ENCODE results near the gene C2CD4C. TPM values are rescaled to one million over a fixed set of nuclear protein-coding genes. Genes with fewer than 3 reads are reported as not detected.

Gene C2CD4C
- total RNA-seq, 4 donors from 2014 or later = 0.81 to 3.1 (median 2.1) TPM

DNA sequence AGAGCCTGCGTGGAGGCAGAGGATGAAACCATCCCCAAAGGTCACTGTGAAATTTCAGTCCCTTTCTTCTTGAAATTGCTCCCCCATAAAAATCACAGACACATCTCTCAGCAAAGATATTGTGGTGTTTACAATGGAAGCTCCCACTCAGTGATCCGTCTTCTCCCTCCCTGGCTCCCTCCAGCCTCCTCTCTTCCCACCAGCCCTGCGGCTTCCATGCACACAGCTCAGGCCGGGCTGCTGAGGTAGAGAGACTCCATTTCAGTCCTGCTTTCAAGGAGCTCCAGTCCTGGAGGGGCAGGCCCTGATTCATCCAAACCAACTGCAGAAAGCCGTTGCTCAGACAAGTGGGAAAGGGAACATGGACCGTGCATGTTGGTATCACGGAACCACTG lies 40.3 kb downstream of the C2CD4C start:
- WGBS, 2 donors = 72 to 84% methylated on average over 7 of the region's 7 CpGs
- TF ChIP-seq POLR2A (IDR thresholded peaks at IDR 0.05) = no peak
- no peak for TF ChIP-seq CTCF (IDR thresholded peaks at IDR 0.05)
- no peak overlapping the region for H3K4me3 ChIP-seq (ENCODE audit: low read depth, poor library complexity, severe bottlenecking)
- peak in 1 of 2 donors; percentile 62 for DNase-seq (ENCODE audit: low spot score in 2 of 2)
- intact Hi-C loops (cut with DNase I; ENCODE audit: low total_unique reads) = no loop called here

GRCh38 chr19:367963-368629 lies 40.9 kb downstream of the C2CD4C start:
- intact Hi-C loops (cut with DNase I; ENCODE audit: low total_unique reads) = no loop called here
- 74% methylated on average over 22 of the region's 22 CpGs for WGBS, 2 donors
- peak in 1 of 2 donors; percentile 62 for DNase-seq (ENCODE audit: low spot score in 2 of 2)
- H3K4me3 ChIP-seq (ENCODE audit: low read depth, poor library complexity, severe bottlenecking) = no peak overlapping the region
- TF ChIP-seq CTCF (IDR thresholded peaks at IDR 0.05) = no peak
- no peak for TF ChIP-seq POLR2A (IDR thresholded peaks at IDR 0.05)

- no peak for TF ChIP-seq CTCF (IDR thresholded peaks at IDR 0.05)
- no peak for TF ChIP-seq POLR2A (IDR thresholded peaks at IDR 0.05)
- intact Hi-C loops (cut with DNase I; ENCODE audit: low total_unique reads) = no loop called here
Observed at GRCh38 chr19:367561-367960, 41.4 kb downstream of the C2CD4C start.

DNA sequence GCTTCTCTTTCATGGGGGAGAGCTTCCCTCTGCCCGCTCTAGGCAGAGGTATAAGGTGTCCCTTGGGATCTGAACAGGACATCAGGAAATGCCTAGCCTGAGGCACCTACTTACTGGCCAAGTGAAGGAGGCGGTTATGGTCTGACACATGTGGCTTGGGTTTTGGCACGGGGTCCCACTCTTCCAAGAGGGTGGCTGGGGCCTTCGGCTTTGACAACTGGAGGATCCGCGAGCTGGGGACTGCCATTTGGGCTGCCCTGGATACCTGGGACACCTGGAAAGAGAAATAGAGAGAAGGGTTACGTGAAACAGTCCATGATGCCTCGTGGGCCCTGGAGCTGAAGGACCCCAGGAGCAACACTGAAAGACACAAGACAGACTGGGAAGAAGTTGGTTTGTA lies 42.0 kb downstream of the C2CD4C start:
- peak in 1 of 2 donors; percentile 50 for DNase-seq (ENCODE audit: low spot score in 2 of 2)
- intact Hi-C loops (cut with DNase I; ENCODE audit: low total_unique reads) = no loop called here
- TF ChIP-seq CTCF (IDR thresholded peaks at IDR 0.05) (no peak), POLR2A (IDR thresholded peaks at IDR 0.05) (no peak)
- WGBS, 2 donors = 86 to 90% methylated on average over 8 of the region's 8 CpGs
- H3K4me3 ChIP-seq (ENCODE audit: low read depth, poor library complexity, severe bottlenecking) = no peak overlapping the region

More at GRCh38 chr19:367561-367960, 41.4 kb downstream of the C2CD4C start:
- H3K4me3 ChIP-seq (ENCODE audit: low read depth, poor library complexity, severe bottlenecking) = no peak overlapping the region
- 82 to 89% methylated on average over 14 of the region's 14 CpGs for WGBS, 2 donors
- DNase-seq (ENCODE audit: low spot score in 2 of 2) = peak in 1 of 2 donors; percentile 71

GRCh38 chr19:366205-366783 lies 42.7 kb downstream of the C2CD4C start:
- intact Hi-C loops (cut with DNase I; ENCODE audit: low total_unique reads) = no loop called here
- 88 to 90% methylated on average over 17 of the region's 17 CpGs for WGBS, 2 donors
- H3K4me3 ChIP-seq (ENCODE audit: low read depth, poor library complexity, severe bottlenecking) = no peak overlapping the region
- DNase-seq (ENCODE audit: low spot score in 2 of 2) = no peak
- TF ChIP-seq POLR2A (IDR thresholded peaks at IDR 0.05) = no peak
- no peak for TF ChIP-seq CTCF (IDR thresholded peaks at IDR 0.05)
